SK-N-SH treated with all-trans-retinoic acid at 6 μM for 48 hours (cell line): ENCODE measurements around the gene RGS7.

Experiments
- ATAC-seq: fragments of 200-7000 bp; cut with Tn5 transposase; 3 replicates; pipeline ENCODE4 v1.9.1; 2020; ENCODE audit warnings: mild to moderate bottlenecking, moderate library complexity
- ARNTL ChIP-seq: fragments of 450-650 bp; formaldehyde crosslinking; IDR thresholded peaks from 2 replicates; pipeline ENCODE4 v1.5.0; 2020; ENCODE audit warnings: low read depth, mild to moderate bottlenecking, moderate library complexity, borderline replicate concordance
- BACH2 ChIP-seq: fragments of 250-450 bp; sonication (Bioruptor Pico); IDR thresholded peaks from 2 replicates; pipeline ENCODE4 v1.9.0; 2021; ENCODE audit warnings: mild to moderate bottlenecking, borderline replicate concordance
- CSDC2 ChIP-seq: fragments of 250-450 bp; sonication (Bioruptor Pico); IDR thresholded peaks from 2 replicates; pipeline ENCODE4 v1.5.0; 2020; ENCODE audit warnings: mild to moderate bottlenecking, moderate library complexity
- CSRNP3 ChIP-seq: fragments of 250-450 bp; sonication (Bioruptor Pico); IDR thresholded peaks from 2 replicates; pipeline ENCODE4 v1.5.1; 2021; ENCODE audit warnings: mild to moderate bottlenecking, moderate library complexity
- ESRRG ChIP-seq: fragments of 250-450 bp; sonication (Bioruptor Pico); IDR thresholded peaks from 2 replicates; pipeline ENCODE4 v1.6.1; 2021; ENCODE audit warnings: mild to moderate bottlenecking
- GLIS3 ChIP-seq: fragments of 250-450 bp; sonication (Bioruptor Pico); IDR thresholded peaks from 2 replicates; pipeline ENCODE4 v1.5.0; 2020; ENCODE audit warnings: mild to moderate bottlenecking, moderate library complexity
- ISL1 ChIP-seq: fragments of 250-450 bp; sonication (Bioruptor Pico); IDR thresholded peaks from 2 replicates; pipeline ENCODE4 v2.1.2; 2022; ENCODE audit warnings: mild to moderate bottlenecking, moderate library complexity
- OSR1 ChIP-seq: fragments of 250-450 bp; sonication (Bioruptor Pico); IDR thresholded peaks from 2 replicates; pipeline ENCODE4 v1.8.0; 2022; ENCODE audit warnings: moderate library complexity, mild to moderate bottlenecking, inconsistent platforms
- PATZ1 ChIP-seq: fragments of 250-450 bp; sonication (Bioruptor Pico); IDR thresholded peaks from 2 replicates; pipeline ENCODE4 v1.8.0; 2020; ENCODE audit warnings: mild to moderate bottlenecking, moderate library complexity, borderline replicate concordance
- POU6F1 ChIP-seq: fragments of 250-450 bp; sonication (Bioruptor Pico); IDR thresholded peaks from 2 replicates; pipeline ENCODE4 v1.8.0; 2021; ENCODE audit warnings: low read depth, mild to moderate bottlenecking, moderate library complexity, borderline replicate concordance
- PPARA ChIP-seq: fragments of 250-450 bp; sonication (Bioruptor Pico); IDR thresholded peaks from 2 replicates; pipeline ENCODE4 v1.5.0; 2020; ENCODE audit warnings: mild to moderate bottlenecking, borderline replicate concordance
- RARB ChIP-seq: fragments of 250-450 bp; sonication (Bioruptor Pico); IDR thresholded peaks from 2 replicates; pipeline ENCODE4 v1.8.0; 2021; ENCODE audit warnings: mild to moderate bottlenecking, moderate library complexity
- SNAI2 ChIP-seq: fragments of 250-450 bp; sonication (Bioruptor Pico); IDR thresholded peaks from 2 replicates; pipeline ENCODE4 v1.5.0; 2020; ENCODE audit warnings: mild to moderate bottlenecking, moderate library complexity
- TCF4 ChIP-seq: fragments of 250-450 bp; sonication (Bioruptor Pico); IDR thresholded peaks from 2 replicates; pipeline ENCODE4 v1.8.0; 2021; ENCODE audit warnings: mild to moderate bottlenecking, moderate library complexity, borderline replicate concordance
- TOX ChIP-seq: fragments of 250-450 bp; sonication (Bioruptor Pico); IDR thresholded peaks from 2 replicates; pipeline ENCODE4 v1.8.0; 2021; ENCODE audit warnings: mild to moderate bottlenecking, moderate library complexity, borderline replicate concordance
- ZC3H10 ChIP-seq: fragments of 250-450 bp; sonication (Bioruptor Pico); IDR thresholded peaks from 2 replicates; pipeline ENCODE4 v1.5.1; 2021; ENCODE audit warnings: mild to moderate bottlenecking, moderate library complexity
- ZFP30 ChIP-seq: fragments of 450-650 bp; formaldehyde crosslinking; IDR thresholded peaks from 2 replicates; pipeline ENCODE4 v1.5.0; 2022; ENCODE audit warnings: mild to moderate bottlenecking, moderate library complexity
- ZNF70 ChIP-seq: fragments of 450-650 bp; formaldehyde crosslinking; IDR thresholded peaks from 2 replicates; pipeline ENCODE4 v1.5.0; 2020; ENCODE audit warnings: mild to moderate bottlenecking, moderate library complexity
- ZNF8 ChIP-seq: fragments of 450-650 bp; formaldehyde crosslinking; IDR thresholded peaks from 2 replicates; pipeline ENCODE4 v1.5.0; 2020; ENCODE audit warnings: mild to moderate bottlenecking, moderate library complexity
- TF ChIP-seq, protein P1 (sequence below): fragments of 250-450 bp; sonication (Bioruptor Pico); IDR thresholded peaks from 2 replicates; pipeline ENCODE4 v1.5.0; 2020; ENCODE audit warnings: mild to moderate bottlenecking, moderate library complexity

RGS7 gene

GRCh38 chr1:240739754-240740153 lies 617.3 kb downstream of the RGS7 start:
- TF ChIP-seq OSR1 (CRISPR knock-in tag), result 0 out of 2 replicates have a peak, but pooled peaks have one; percentile 24
- TF ChIP-seq CSRNP3, result no peak
- TF ChIP-seq, all 23 proteins: peak for 1

GRCh38 chr1:240739139-240739538 lies 617.9 kb downstream of the RGS7 start:
- TF ChIP-seq ESRRG (CRISPR knock-in tag), result no peak
- no peak for TF ChIP-seq CSRNP3
- TF ChIP-seq PATZ1, result peak; percentile 85
- TF ChIP-seq POU6F1, result peak; percentile 74; the same call in 1 of the 2 replicates
- TF ChIP-seq OSR1 (CRISPR knock-in tag), result 0 out of 2 replicates have a peak, but pooled peaks have one; percentile 10
- TF ChIP-seq RARB (CRISPR knock-in tag), result peak; percentile 75; the same call in 1 of the 2 replicates
- TF ChIP-seq CSDC2 (CRISPR knock-in tag), result no peak
- no peak for TF ChIP-seq ZNF70 (CRISPR knock-in tag)
- TF ChIP-seq ARNTL (CRISPR knock-in tag), result no peak
- peak; percentile 96 for TF ChIP-seq TOX (CRISPR knock-in tag)
- TF ChIP-seq ZFP30 (CRISPR knock-in tag), result no peak
- TF ChIP-seq BACH2 (CRISPR knock-in tag), result no peak
- TF ChIP-seq PPARA (CRISPR knock-in tag), result no peak
- peak; percentile 81; the same call in 1 of the 2 replicates for TF ChIP-seq ZC3H10
- no peak; the same call in 1 of the 2 replicates for TF ChIP-seq TCF4
- peak; percentile 98 for TF ChIP-seq ISL1 (CRISPR knock-in tag)
- TF ChIP-seq GLIS3 (CRISPR knock-in tag), result no peak
- TF ChIP-seq, protein P1, sequence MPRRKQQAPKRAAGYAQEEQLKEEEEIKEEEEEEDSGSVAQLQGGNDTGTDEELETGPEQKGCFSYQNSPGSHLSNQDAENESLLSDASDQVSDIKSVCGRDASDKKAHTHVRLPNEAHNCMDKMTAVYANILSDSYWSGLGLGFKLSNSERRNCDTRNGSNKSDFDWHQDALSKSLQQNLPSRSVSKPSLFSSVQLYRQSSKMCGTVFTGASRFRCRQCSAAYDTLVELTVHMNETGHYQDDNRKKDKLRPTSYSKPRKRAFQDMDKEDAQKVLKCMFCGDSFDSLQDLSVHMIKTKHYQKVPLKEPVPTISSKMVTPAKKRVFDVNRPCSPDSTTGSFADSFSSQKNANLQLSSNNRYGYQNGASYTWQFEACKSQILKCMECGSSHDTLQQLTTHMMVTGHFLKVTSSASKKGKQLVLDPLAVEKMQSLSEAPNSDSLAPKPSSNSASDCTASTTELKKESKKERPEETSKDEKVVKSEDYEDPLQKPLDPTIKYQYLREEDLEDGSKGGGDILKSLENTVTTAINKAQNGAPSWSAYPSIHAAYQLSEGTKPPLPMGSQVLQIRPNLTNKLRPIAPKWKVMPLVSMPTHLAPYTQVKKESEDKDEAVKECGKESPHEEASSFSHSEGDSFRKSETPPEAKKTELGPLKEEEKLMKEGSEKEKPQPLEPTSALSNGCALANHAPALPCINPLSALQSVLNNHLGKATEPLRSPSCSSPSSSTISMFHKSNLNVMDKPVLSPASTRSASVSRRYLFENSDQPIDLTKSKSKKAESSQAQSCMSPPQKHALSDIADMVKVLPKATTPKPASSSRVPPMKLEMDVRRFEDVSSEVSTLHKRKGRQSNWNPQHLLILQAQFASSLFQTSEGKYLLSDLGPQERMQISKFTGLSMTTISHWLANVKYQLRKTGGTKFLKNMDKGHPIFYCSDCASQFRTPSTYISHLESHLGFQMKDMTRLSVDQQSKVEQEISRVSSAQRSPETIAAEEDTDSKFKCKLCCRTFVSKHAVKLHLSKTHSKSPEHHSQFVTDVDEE (CRISPR knock-in tag), result no peak
- ATAC-seq, result peak; percentile 84

More at GRCh38 chr1:240739754-240740153, 617.3 kb downstream of the RGS7 start:
- ATAC-seq, result peak; percentile 52

- TF ChIP-seq ZNF8 (CRISPR knock-in tag), result no peak
- no peak for TF ChIP-seq RARB (CRISPR knock-in tag)
- TF ChIP-seq ARNTL (CRISPR knock-in tag), result no peak
- no peak for ATAC-seq
Measured at GRCh38 chr1:240737766-240738265, 619.2 kb downstream of the RGS7 start.

GRCh38 chr1:240737298-240737697 lies 619.7 kb downstream of the RGS7 start:
- no peak for ATAC-seq
- TF ChIP-seq GLIS3 (CRISPR knock-in tag) (no peak), ESRRG (CRISPR knock-in tag) (no peak), SNAI2 (CRISPR knock-in tag) (no peak), CSRNP3 (no peak), ARNTL (CRISPR knock-in tag) (no peak), ZC3H10 (no peak), PATZ1 (no peak), PPARA (CRISPR knock-in tag) (no peak), CSDC2 (CRISPR knock-in tag) (no peak)
